Astrocyte of the cerebellum (primary cell): ENCODE data around the gene NDUFV1.
"Not testable (repeated sequence)": the region's sequence is repeated elsewhere in the genome, so short reads cannot be mapped to it uniquely, and the experiment has no call there.

Experiments used
- DNase-seq: peaks from one replicate; pipeline ENCODE4 v3.0.0-alpha.2; 2011; ENCODE audit warnings: low read depth
- H3K4me3 ChIP-seq: 2 replicates; pipeline ENCODE4 v1.5.1; 2011; ENCODE audit warnings: mild to moderate bottlenecking, low read depth, low read length, moderate library complexity
- CTCF ChIP-seq: IDR thresholded peaks from 2 replicates; pipeline ENCODE4 v1.5.1; 2012; ENCODE audit warnings: low read length, low read depth, moderate library complexity, mild to moderate bottlenecking; ENCODE audit errors: missing control alignments
- in situ Hi-C: cut with HindIII; loops from 2 replicates; pipeline ENCODE4 v1.10.0; 2017; ENCODE audit warnings: low sequenced_read_pairs

The NDUFV1 gene

GRCh38 chr11:67586568-67587250 is 20.0 kb upstream of the NDUFV1 start:
- DNase-seq: no peak
- in situ Hi-C loops: no loop called here
- no peak overlapping the region for H3K4me3 ChIP-seq
- TF ChIP-seq CTCF: no peak

GRCh38 chr11:67588136-67588503 is 18.6 kb upstream of the NDUFV1 start:
- DNase-seq: no peak
- in situ Hi-C loops: no loop called here
- no peak overlapping the region for H3K4me3 ChIP-seq
- TF ChIP-seq CTCF: no peak

- H3K4me3 ChIP-seq, in situ Hi-C loops, DNase-seq: not testable (repeated sequence)
These were observed 17.8 kb upstream of the NDUFV1 start for GRCh38 chr11:67588899-67589415.

GRCh38 chr11:67592880-67593564 is 13.7 kb upstream of the NDUFV1 start:
- DNase-seq: no peak
- TF ChIP-seq CTCF: no peak
- in situ Hi-C loops: no loop called here
- H3K4me3 ChIP-seq: no peak overlapping the region

- in situ Hi-C loops: no loop called here
- H3K4me3 ChIP-seq: no peak overlapping the region
- TF ChIP-seq CTCF: no peak
These were observed 13.2 kb upstream of the NDUFV1 start for GRCh38 chr11:67593565-67593905.

GRCh38 chr11:67594480-67594879 is 12.3 kb upstream of the NDUFV1 start:
- no peak for TF ChIP-seq CTCF
- in situ Hi-C loops: no loop called here
- H3K4me3 ChIP-seq: no peak overlapping the region
- no peak for DNase-seq

More at GRCh38 chr11:67593565-67593905, 13.2 kb upstream of the NDUFV1 start:
- no peak for DNase-seq

GRCh38 chr11:67596753-67597300 is 9.9 kb upstream of the NDUFV1 start:
- no peak overlapping the region for H3K4me3 ChIP-seq
- in situ Hi-C loops: no loop called here
- TF ChIP-seq CTCF: no peak
- DNase-seq: no peak

- DNase-seq, in situ Hi-C loops, H3K4me3 ChIP-seq: not testable (repeated sequence)
These were observed 9.3 kb upstream of the NDUFV1 start for GRCh38 chr11:67597458-67597857.

- H3K4me3 ChIP-seq, in situ Hi-C loops, DNase-seq: not testable (repeated sequence)
These were observed 8.8 kb upstream of the NDUFV1 start for GRCh38 chr11:67597963-67598362.
